Eye (tissue), 1 donor: Measurements from ENCODE around the gene POU2AF3.

Experiments used
- DNase-seq: peaks from one replicate; pipeline ENCODE4 v3.0.0-alpha.2; 2015

The POU2AF3 gene

GRCh38 chr11:111353776-111354600, 55.6 kb downstream of the POU2AF3 start:
- no peak for DNase-seq

GRCh38 chr11:111354601-111354891, 56.2 kb downstream of the POU2AF3 start:
- DNase-seq: no peak

- DNase-seq: no peak
Measured at GRCh38 chr11:111355101-111355500, 56.8 kb downstream of the POU2AF3 start.

- no peak for DNase-seq
Measured at GRCh38 chr11:111355956-111356659, 57.8 kb downstream of the POU2AF3 start.

- DNase-seq: no peak
Measured at GRCh38 chr11:111356660-111357048, 58.3 kb downstream of the POU2AF3 start.

GRCh38 chr11:111357150-111358037, 59.0 kb downstream of the POU2AF3 start:
- no peak for DNase-seq
